Activated naive CD4-positive, alpha-beta T cell treated with anti-CD3 and anti-CD28 coated beads, Interleukin-2, amount 50 U/mL, for 24 hours (primary cell): ENCODE measurements around the gene PSMD8.
"Not testable (repeated sequence)": the region's sequence is repeated elsewhere in the genome, so short reads cannot be mapped to it uniquely, and the experiment has no call there.

Experiments used
- H3K27ac Mint-ChIP-seq: one replicate; pipeline ENCODE4 v1.8.0; 2021; ENCODE audit warnings: mild to moderate bottlenecking, mixed read lengths
- H3K27me3 Mint-ChIP-seq: one replicate; pipeline ENCODE4 v1.8.0; 2021; ENCODE audit warnings: mixed read lengths
- H3K36me3 Mint-ChIP-seq: one replicate; pipeline ENCODE4 v1.8.0; 2021; ENCODE audit warnings: mixed read lengths
- H3K4me1 Mint-ChIP-seq: one replicate; pipeline ENCODE4 v1.8.0; 2021; ENCODE audit warnings: mixed read lengths
- H3K4me3 Mint-ChIP-seq: one replicate; pipeline ENCODE4 v1.8.0; 2021; ENCODE audit warnings: mild to moderate bottlenecking, mixed read lengths
- H3K9me3 Mint-ChIP-seq: one replicate; pipeline ENCODE4 v1.8.0; 2021; ENCODE audit warnings: mixed read lengths

Gene PSMD8

DNA sequence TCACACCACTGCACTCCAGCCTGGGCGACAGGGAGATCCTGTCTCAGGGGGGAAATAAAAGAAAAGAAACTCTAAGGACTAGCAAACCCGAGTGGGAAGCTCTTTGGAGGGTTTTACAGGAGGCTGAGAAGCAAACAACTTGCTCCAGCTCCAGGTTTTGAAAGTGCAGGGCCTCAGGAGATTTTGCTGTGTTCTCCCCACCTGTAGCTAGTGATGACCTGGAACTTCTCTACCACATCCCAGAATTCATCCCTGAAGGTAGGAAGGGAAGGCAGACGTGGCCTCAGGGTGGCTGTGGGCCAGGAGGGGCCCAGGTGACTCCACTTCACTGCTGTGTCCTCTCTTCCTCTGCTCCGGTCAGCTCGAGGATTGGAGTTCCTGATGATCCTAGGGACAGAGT, 16.3 kb upstream of the PSMD8 start:
- H3K4me3 Mint-ChIP-seq = no peak overlapping the region

DNA sequence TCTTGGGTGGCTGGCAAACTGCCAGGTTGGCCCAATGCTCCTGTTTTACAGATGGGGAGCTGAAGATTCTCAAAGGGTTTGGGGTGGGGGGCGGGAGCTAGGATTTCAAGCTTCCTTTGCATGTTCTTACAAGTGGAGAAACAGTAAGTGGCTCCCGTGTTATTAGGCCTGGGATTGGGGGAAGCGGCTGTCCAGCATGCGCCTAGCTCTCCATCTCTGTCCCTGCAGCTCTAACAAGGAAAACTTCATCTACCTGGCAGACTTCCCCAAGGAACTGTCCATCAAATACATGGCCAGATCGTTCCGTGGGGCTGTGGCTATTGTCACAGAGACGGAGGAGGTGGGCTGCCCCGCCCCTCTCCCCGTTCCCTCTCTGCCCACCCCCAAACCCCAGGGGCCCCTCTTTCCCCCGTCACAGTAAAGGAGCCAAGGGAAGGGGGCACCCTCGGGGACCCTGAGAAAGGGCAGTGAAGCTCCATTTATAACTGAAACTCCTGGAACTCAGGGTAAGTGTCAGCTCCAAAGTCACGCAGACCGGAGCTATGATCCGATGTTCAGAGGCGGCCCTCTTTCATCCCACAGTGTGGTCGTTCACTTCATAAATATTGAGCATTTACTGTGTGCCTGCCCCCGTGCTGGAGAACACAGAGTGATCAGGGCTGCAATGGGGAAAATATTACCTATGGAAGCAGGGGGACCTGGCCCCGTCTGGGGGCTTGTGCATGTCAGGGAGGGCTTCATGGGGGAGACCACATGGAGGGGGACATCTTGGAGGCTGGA, 14.9 kb upstream of the PSMD8 start:
- H3K36me3 Mint-ChIP-seq = no peaks in the 10 kb centered on the region
- no peak overlapping the region for H3K4me3 Mint-ChIP-seq
- no peaks in the 10 kb centered on the region for H3K9me3 Mint-ChIP-seq
- H3K27me3 Mint-ChIP-seq = peaks cover 9% of the 10 kb centered on the region
- peaks cover 20% of the 10 kb centered on the region for H3K4me1 Mint-ChIP-seq
- no peak overlapping the region for H3K27ac Mint-ChIP-seq

More for the DNA sequence above, 16.3 kb upstream of the PSMD8 start:
- Mint-ChIP-seq H3K27ac (no peak overlapping the region), H3K9me3 (no peaks in the 10 kb centered on the region), H3K36me3 (no peaks in the 10 kb centered on the region), H3K27me3 (peaks cover 9% of the 10 kb centered on the region), H3K4me1 (peaks cover 17% of the 10 kb centered on the region)

DNA sequence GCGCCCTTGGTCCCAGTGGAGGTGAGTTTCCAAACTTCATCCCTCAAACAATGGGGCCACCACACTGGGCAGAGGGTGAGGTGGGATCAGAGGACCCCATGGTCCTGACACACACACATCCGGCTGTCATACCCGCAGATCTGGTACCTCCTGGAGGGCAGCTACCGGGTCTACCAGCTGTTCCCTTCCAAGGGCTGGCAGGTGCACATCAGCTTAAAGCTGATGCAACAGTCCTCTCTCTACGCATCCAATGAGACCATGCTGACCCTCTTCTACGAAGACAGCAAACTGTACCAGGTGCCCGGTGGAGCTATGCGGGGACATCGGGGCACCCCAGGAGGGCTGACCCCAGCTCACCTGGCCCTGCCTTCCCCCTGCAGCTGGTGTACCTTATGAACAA, 14.0 kb upstream of the PSMD8 start:
- H3K36me3 Mint-ChIP-seq = no peaks in the 10 kb centered on the region
- no peaks in the 10 kb centered on the region for H3K9me3 Mint-ChIP-seq
- H3K4me3 Mint-ChIP-seq = peak overlapping the region; percentile 83
- H3K27me3 Mint-ChIP-seq = peaks cover 9% of the 10 kb centered on the region
- H3K27ac Mint-ChIP-seq = no peak overlapping the region
- peaks cover 20% of the 10 kb centered on the region for H3K4me1 Mint-ChIP-seq

DNA sequence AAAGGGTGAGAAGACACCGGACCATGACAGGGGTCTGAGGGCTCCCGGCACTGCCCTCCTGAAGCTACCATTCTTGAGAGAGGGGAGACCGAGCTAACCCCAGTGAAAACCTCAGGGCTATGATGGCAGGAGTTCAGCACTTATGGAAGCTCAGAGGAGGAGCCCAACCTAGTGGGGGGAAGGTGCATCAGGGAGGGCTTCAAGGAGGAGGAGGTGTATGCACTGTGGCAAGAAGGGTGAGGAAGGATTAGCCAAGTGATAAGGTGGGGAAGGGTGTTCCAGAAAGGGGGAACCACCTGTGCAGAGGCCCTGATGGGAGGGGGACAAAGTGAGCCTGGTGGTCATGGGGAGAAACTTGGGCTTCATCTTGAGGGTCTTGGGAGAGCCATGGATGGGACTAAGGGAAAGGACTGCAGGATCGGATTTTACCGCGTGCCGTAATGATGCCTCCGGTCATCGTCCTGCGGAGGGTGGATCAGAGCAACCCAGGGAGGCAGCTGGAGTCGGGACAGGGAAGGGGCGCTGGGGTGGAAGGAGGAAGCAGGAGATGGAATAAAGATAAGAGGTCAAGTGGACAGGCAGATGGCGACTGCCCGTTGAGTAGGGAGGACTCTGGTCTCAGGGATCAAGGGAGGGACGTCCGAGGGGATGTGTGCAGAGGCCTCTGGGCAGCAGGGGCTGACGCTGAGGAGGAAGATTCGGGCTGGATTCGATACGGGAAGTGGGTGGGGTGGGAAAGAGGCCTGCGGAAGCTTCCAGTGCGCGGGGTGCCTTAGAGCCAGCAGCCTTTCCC, 13.3 kb upstream of the PSMD8 start:
- Mint-ChIP-seq H3K27me3 (peaks cover 9% of the 10 kb centered on the region), H3K4me1 (peaks cover 20% of the 10 kb centered on the region), H3K4me3 (peak overlapping the region; percentile 83), H3K27ac (no peak overlapping the region), H3K36me3 (no peaks in the 10 kb centered on the region), H3K9me3 (no peaks in the 10 kb centered on the region)

DNA sequence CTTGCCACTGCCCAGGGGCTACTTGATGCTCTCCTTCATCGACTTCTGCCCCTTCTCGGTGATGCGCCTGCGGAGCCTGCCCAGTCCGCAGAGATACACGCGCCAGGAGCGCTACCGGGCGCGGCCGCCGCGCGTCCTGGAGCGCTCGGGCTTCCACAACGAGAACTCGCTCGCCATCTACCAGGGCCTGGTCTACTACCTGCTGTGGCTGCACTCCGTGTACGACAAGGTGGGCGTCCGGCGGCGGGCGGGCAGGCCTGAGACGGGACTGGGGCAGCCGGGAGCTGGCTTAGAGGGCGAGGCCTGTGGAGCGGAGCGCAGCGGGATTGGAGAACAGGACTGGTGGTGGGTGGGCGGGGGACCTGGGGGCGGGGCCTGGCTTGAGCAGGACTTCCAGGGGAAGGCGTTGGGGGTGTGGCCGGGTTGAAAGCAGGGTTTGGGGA, 12.7 kb upstream of the PSMD8 start:
- no peak overlapping the region for H3K27ac Mint-ChIP-seq
- peak overlapping the region; percentile 83 for H3K4me3 Mint-ChIP-seq
- H3K4me1 Mint-ChIP-seq = peaks cover 20% of the 10 kb centered on the region
- no peaks in the 10 kb centered on the region for H3K9me3 Mint-ChIP-seq
- no peaks in the 10 kb centered on the region for H3K36me3 Mint-ChIP-seq
- H3K27me3 Mint-ChIP-seq = peaks cover 9% of the 10 kb centered on the region

DNA sequence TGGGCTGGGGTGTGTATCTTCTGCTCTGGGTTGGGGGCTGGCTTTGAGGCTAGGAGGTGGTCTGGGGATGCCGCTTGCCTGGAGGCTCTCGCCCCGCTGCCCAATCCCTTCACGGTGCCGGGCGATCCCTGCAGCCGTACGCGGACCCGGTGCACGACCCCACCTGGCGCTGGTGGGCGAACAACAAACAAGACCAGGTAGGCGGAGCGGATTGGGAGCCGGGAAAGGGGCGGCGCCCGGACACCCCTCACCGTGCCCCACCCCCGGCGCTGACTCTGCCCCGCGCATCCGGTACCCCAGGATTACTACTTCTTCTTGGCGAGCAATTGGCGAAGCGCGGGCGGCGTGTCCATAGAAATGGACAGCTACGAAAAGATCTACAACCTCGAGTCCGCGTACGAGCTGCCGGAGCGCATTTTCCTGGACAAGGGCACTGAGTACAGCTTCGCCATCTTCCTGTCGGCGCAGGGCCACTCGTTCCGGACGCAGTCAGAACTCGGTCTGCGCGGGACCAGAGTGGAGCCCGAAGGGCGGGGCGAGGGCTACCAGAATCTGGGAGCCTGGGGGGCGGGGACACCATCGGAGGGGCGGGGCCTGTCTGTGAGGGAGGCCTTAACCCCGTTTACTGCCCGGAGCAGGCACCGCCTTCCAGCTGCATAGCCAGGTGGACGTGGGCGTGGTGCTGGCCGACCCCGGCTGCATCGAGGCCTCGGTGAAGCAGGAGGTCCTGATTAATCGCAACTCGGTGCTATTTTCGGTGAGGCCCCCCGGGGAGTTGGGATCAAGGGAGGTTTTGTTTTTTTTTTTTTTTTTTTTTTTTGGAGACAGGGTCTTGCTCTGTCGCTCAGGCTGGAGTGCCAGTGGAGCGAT, 12.1 kb upstream of the PSMD8 start:
- H3K4me1 Mint-ChIP-seq = peaks cover 20% of the 10 kb centered on the region
- H3K27ac Mint-ChIP-seq = no peak overlapping the region
- H3K36me3 Mint-ChIP-seq = no peaks in the 10 kb centered on the region
- H3K27me3 Mint-ChIP-seq = peaks cover 9% of the 10 kb centered on the region
- H3K9me3 Mint-ChIP-seq = no peaks in the 10 kb centered on the region
- H3K4me3 Mint-ChIP-seq = peak overlapping the region; percentile 83

DNA sequence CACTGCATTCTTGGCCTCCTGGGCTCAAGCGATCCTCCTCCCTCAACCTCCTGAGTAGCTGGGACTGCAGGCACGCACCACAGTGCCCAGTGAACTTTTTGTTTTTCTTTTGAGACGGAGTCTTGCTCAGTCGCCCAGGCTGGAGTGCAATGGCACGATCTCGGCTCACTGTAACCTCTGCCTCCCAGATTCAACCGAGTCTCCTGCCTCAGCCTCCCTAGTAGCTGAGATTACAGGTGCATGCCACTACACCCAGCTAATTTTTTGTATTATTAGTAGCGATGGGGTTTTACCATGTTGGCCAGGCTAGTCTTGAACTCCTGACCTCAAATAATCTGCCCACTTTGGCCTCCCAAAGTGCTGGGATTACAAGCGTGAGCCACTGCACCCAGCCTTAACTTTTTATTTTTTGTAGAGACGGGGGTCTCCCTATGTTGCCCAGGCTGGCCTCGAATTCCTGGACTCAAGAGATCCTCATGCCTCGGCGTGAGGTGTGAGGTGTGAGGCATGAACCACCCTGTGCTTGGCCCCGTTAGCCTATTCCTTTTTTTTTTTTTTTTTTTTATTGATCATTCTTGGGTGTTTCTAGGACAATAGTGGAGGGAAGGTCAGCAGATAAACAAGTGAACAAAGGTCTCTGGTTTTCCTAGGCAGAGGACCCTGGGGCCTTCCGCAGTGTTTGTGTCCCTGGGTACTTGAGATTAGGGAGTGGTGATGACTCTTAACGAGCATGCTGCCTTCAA, 11.3 kb upstream of the PSMD8 start:
- H3K9me3 Mint-ChIP-seq, H3K4me3 Mint-ChIP-seq, H3K27ac Mint-ChIP-seq, H3K36me3 Mint-ChIP-seq, H3K27me3 Mint-ChIP-seq: not testable (repeated sequence)
- peaks cover 20% of the 10 kb centered on the region for H3K4me1 Mint-ChIP-seq

DNA sequence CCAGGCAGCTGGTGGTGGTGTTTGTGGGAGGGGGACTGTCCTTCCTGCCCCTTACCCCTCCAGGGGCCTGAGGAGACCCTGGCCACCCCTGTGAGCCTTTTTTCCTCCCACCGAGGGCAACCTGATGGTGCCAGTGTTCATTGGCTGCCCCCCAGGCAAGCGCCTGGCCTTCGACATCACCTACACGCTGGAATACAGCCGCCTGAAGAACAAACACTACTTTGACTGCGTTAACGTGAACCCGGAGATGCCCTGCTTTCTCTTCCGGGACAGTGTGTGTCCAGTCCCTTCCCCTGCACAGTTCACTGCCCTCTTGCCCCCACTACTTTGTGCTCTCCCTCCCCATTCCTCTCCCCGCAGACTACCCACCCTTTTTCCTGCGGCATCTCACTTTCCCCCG, 7.3 kb upstream of the PSMD8 start:
- Mint-ChIP-seq H3K27me3 (peaks cover 6% of the 10 kb centered on the region), H3K27ac (no peak overlapping the region), H3K4me3 (no peak overlapping the region), H3K9me3 (no peaks in the 10 kb centered on the region), H3K36me3 (no peaks in the 10 kb centered on the region), H3K4me1 (peaks cover 9% of the 10 kb centered on the region)

DNA sequence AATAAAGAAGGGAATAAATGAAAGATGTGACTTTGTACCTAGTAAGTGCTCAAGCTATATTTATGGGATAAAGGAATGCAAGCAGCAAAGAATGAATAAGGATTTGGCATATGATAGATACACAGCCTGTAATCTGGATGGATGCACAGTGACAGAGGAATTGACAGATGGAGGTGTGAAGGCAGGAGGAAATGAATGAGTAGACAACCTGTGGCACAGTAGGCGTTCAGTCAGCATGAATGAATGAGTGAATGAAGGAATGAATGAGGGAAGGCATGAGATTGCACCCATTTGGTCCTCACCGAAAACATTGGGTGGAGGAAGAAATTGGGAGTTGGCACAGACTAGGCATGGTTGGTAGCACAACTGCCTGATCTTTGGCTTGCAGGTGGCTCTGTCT, 4.8 kb upstream of the PSMD8 start:
- Mint-ChIP-seq H3K36me3 (peaks cover under 1% of the 10 kb centered on the region), H3K9me3 (no peaks in the 10 kb centered on the region), H3K27ac (no peak overlapping the region), H3K4me1 (peaks cover 5% of the 10 kb centered on the region), H3K4me3 (no peak overlapping the region), H3K27me3 (peaks cover 6% of the 10 kb centered on the region)

DNA sequence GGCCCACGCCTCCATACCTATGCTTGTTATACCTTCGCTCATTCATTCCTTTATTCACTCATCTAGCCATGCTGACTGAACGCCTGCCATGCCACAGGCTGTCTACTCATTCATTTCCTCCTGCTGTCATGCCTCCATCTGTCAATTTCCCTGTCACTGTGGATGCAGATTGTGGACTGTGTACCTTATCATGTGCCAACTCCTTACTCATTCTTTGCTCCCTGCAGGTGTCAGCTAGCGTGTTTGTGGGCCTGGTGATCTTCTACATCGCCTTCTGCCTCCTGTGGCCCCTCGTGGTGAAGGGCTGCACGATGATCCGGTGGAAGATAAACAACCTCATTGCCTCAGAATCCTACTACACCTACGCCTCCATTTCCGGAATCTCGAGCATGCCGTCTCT, 4.1 kb upstream of the PSMD8 start:
- Mint-ChIP-seq H3K36me3 (peaks cover 8% of the 10 kb centered on the region), H3K4me1 (peaks cover 12% of the 10 kb centered on the region), H3K9me3 (no peaks in the 10 kb centered on the region), H3K27ac (no peak overlapping the region), H3K27me3 (peaks cover 6% of the 10 kb centered on the region), H3K4me3 (no peak overlapping the region)

DNA sequence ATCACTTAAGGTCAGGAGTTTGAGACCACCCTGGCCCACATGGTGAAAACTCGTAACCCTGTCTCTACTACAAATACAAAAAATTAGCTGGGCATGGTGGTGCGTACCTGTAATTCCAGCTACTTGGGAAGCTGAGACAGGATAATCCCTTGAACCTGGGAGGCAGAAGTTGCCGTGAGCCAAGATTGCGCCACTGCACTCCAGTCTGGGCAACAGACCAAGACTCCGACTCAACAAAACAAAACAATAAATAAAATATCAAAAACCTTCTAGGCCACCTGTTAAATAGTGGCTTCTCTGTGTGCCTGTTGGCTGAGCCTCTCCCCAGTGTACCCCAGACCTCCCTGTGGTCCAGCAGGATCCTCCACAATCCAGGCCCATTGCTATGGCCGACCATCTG, 3.3 kb upstream of the PSMD8 start:
- Mint-ChIP-seq H3K9me3 (no peaks in the 10 kb centered on the region), H3K27me3 (peaks cover 6% of the 10 kb centered on the region), H3K36me3 (peaks cover 9% of the 10 kb centered on the region), H3K27ac (no peak overlapping the region), H3K4me3 (no peak overlapping the region), H3K4me1 (peaks cover 20% of the 10 kb centered on the region)

DNA sequence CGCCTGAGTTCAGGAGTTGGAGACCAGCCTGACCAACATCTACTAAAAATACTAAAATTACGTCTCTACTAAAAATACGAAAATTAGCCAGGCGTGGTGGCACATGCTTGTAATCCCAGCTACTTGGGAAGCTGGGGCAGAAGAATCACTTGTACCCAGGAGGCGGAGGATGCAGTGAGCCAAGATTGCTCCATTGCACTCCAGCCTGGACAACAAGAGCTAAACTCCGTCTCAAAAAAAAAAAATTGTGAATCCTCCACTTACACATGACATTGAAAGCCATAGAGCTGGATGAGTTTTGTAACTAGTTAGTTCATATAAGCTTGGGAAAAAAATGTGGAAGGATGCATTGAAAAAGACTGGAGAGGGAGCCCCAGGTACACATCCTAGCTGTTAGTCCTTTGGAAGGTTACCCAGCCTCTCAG, 452 bp upstream of the PSMD8 start:
- peak overlapping the region; percentile 98 for H3K4me3 Mint-ChIP-seq
- H3K27ac Mint-ChIP-seq = peak overlapping the region; percentile 100
- H3K27me3 Mint-ChIP-seq = peaks cover 4% of the 10 kb centered on the region
- H3K4me1 Mint-ChIP-seq = peaks cover 28% of the 10 kb centered on the region
- no peaks in the 10 kb centered on the region for H3K9me3 Mint-ChIP-seq
- peaks cover 12% of the 10 kb centered on the region for H3K36me3 Mint-ChIP-seq

DNA sequence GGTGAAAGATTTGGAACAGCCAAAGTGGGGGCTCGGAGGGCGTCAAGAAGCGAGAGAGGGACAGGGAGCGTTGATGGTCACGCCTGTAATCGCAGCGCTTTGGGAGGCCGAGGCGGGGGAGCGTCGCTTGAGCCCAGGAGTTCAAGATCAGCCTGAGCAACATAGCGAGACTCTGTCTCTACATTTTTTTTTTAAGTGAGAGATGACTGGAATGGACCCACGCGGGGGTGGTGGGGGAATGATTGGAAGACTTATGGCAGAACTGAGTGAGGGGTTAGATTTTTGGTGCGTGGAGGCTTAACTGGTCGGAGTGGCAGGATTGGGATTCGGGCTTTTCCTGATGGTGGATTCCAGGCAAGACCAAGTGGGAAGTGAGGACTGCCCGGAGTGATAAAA, 725 bp downstream of the PSMD8 start:
- Mint-ChIP-seq H3K27ac (peak overlapping the region; percentile 100), H3K27me3 (peaks cover 1% of the 10 kb centered on the region), H3K4me3 (peak overlapping the region; percentile 98), H3K36me3 (peaks cover 16% of the 10 kb centered on the region), H3K9me3 (no peaks in the 10 kb centered on the region), H3K4me1 (peaks cover 32% of the 10 kb centered on the region)

DNA sequence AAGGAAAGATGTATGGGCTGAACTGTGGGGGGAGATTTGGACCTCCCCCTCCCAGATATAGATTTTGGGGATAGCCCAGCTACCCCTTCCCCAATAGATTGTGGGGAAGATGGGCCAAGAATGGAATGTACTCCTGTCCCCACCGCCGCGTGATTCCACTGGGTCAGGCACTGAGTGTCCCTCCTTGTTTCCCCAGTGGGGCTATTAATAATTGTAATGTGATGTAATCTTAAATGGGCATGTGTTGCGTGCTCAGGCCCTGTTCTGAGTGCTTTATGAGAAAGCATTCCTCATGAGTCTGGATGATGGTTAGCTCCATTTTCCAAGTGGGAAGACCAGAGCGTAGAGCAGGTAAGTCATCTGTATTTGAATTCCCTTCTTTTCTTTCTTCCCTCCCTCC, 1.4 kb downstream of the PSMD8 start:
- no peak overlapping the region for H3K27ac Mint-ChIP-seq
- H3K36me3 Mint-ChIP-seq = peaks cover 20% of the 10 kb centered on the region
- H3K27me3 Mint-ChIP-seq = peaks cover 1% of the 10 kb centered on the region
- H3K9me3 Mint-ChIP-seq = no peaks in the 10 kb centered on the region
- H3K4me1 Mint-ChIP-seq = peaks cover 32% of the 10 kb centered on the region
- H3K4me3 Mint-ChIP-seq = peak overlapping the region; percentile 98

DNA sequence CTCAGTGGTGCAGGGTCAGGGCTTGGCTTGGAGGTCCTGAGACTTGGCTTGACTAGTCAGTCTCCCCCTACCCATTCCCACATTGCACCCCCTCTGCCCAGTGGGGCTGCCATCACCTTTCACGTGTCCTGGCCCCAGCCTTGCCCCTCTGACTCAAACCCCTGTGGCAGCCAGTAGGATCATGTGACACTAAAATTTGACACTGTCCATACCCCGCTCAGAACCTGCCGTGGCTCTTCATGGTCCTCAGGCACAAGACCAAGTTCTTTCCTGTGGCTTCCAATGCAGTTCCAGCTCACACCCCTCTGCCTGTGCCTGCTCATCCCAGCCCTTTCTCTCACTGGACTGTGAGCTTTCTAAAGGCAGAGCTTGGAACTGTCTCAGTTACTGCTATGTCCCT, 2.2 kb downstream of the PSMD8 start:
- peaks cover 26% of the 10 kb centered on the region for H3K36me3 Mint-ChIP-seq
- H3K4me1 Mint-ChIP-seq = peaks cover 32% of the 10 kb centered on the region
- H3K4me3 Mint-ChIP-seq = peak overlapping the region; percentile 98
- no peak overlapping the region for H3K27ac Mint-ChIP-seq
- no peaks in the 10 kb centered on the region for H3K9me3 Mint-ChIP-seq
- no peaks in the 10 kb centered on the region for H3K27me3 Mint-ChIP-seq
